ENCODE results near the gene RASSF1. TPM values are rescaled to one million over a fixed set of nuclear protein-coding genes. Genes with fewer than 3 reads are reported as not detected.
A peak's percentile ranks its signal among the peaks of the same experiment; 100 is the strongest.

Gene RASSF1
- total RNA-seq, 1 donor from 2014 or later: 27.5 TPM

DNA sequence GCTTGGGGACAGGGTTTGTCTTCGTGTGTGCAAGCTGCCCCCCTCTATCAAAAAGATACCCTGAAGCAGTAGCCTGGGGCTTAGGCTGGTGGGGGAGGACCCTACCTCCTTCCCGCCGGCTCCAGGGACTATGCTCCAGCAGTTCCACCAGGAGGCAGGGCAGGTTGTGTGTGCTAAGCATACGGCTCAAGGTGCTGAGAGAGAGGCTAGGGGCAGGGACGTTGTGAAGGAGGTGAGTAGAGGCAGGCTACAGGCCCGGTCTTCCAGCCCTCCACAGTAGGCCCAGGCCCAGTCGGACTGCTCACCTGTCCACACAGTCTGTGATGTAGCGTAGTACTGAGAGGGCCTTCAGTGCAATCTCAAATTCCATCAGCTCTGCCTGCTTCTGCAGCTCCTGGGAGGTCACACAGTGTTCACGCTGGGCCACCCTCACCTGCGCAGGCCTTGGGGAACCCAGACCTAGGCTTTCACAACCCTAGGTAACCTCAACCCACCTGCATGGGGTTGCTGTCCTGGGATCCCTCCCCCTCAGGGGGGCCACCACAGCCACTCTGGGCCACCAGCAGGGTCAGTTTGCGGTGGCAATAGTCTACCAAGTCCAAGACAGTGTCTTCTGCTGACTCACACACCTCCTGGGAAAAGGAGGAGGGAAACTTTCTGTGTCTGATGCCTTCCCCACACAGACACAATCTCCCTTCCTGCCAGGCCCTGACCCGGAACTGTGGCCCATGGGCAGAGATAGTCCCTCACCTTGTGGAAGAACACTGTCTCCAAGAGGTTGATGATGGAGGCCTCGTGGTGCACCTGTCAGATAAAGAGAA lies 2.4 kb upstream of the RASSF1 start:
- DNase-seq (ENCODE audit: low spot score): no peak

DNA sequence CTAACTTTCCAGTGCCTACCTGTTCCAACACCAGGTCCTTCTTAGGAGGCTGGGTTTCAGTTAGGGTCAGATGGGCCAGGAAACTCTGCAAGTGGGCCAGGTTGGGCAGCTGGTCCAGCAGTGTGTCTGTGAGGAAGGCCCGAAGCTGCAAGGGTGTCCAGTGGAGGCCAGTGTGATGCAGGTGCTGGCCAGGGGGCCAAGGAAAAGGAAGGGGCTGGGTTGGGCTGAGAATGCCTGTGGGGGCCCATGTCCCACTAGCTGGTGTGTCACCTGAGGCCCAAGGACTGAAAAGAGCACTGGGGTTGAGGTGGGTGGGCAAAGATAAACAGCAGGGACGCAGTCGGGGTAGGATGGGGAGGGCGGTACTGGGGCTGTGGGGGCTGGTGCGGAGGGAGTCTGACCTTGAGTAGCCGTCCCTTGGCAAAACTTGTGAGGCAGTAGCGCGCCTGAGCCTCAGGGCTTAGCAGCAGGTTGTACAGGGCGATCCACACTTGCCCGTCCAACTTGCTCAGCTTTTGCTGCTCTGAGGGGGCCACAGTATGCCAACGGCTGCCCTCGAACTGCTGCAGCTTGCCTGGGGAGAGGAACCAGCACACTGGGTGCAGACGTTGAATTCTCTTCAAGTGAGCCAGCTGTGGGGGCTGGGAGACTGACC lies 1.5 kb upstream of the RASSF1 start:
- no peak for DNase-seq (ENCODE audit: low spot score)

DNA sequence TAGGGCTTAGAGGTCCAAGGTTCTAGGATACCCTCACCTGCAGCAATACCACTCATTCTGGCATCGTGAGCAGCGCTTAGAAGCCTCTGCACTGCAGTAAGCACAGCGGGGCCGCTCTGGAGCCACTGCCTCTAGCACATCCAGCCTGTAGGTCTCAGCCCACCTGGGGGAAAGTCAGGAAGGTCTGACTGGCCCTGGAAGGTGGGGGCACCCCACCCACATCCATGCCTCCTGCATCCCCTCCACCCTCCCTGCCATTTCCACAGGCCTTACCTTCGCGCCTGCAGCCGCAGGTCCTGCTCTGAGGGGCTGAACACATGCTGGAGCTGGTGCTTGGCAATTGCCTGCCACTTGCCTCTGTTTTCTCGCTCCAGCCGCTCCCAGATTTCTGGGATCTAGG lies 901 bp upstream of the RASSF1 start:
- no peak for DNase-seq (ENCODE audit: low spot score)

DNA sequence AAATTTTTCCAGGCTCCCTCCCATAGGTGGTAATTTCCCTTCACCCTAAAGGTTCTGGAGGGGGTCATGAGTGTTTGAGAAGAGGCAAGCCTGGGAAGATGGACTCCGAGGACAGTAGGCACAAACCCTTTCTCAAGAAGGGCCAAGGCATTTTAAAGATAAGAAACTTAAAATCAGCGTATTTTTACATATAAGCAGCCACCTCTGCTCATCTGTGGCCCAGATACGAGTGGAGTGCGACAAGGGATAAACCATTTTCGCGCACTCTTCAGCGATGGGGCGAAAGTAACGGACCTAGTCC lies 539 bp downstream of the RASSF1 start:
- DNase-seq (ENCODE audit: low spot score): no peak

DNA sequence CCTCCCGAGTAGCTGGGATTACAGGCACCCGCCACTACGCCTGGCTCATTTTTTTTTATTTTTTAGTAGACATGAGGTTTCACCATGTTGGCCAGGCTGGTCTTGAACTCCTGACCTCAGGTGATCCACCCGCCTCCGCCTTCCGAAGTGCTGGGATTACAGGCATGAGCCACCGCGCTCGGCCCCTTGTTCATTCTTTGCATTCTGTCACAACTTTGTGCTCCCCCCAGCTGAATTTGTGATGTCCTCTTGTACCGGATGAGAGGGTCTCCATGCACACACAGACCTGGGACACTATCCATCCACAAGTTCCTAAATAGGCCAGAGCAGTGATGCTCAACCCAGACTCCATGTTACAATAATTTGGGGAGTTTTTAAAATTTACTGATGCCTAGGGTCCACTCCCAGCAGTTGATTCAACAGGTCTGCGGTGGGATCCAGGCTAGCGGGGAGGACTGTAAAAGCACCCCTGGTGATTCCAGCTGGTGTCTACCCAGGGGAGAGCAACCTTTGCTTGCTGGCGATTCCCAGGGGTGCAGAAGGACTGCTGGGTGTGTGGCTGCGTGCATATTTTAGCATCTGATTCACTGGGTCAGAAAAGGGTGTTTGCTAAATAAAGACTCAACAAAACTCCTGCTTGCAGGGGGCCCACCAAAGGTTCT lies 1.0 kb downstream of the RASSF1 start:
- no peak for DNase-seq (ENCODE audit: low spot score)

DNA sequence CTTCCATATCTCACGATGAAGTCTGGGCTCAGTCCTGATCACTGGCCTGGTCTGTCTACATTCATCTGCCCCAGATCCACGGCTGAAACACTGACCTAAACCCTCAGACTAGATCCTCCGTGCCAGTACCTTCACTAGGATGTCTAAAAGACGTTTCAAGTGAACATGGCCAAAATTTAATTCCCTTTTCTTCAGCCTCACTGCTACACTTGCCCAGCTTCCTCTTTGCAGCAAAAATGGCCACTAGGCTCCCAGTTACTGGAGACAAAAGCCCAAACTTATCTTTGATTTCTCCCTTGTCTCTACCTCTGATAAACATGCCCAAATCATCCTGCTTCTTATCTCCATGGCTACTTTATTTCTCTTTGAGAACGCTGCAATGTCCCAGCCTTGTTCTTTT lies 1.7 kb downstream of the RASSF1 start:
- no peak for DNase-seq (ENCODE audit: low spot score)

DNA sequence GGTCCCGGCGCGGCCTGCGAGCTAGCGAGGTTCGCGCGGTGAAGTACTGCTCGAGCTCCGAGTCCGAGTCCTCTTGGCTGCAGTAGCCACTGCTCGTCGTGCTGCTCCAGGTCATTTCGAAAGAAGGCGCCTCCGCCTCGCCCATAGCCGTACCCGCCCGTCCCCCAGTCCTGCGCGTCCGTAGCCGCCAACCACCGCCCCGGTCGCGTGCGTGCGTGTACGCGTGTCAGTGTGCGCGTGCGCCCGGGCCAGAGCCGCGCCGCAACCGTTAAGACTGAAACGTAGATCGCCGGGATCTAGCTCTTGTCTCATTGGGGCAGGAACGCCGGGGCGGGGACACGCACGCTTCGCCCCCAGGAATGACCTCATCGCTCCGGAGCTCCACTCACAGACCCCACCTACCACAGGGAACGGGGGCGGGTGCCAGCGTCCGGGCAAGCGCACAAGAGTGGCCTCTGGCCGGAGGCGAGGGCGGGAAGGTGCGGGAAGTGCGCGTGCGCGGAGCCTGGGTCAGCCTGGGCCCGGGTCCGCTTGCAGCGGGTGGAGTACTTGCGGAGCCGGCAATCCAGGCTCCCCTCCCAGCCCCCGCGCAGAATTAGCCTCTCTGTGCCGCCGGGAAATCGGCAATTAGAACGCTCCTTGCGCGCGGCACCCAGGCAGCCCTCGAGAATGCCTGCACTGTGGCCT lies 3.3 kb downstream of the RASSF1 start:
- peak; percentile 99 for DNase-seq (ENCODE audit: low spot score)

DNA sequence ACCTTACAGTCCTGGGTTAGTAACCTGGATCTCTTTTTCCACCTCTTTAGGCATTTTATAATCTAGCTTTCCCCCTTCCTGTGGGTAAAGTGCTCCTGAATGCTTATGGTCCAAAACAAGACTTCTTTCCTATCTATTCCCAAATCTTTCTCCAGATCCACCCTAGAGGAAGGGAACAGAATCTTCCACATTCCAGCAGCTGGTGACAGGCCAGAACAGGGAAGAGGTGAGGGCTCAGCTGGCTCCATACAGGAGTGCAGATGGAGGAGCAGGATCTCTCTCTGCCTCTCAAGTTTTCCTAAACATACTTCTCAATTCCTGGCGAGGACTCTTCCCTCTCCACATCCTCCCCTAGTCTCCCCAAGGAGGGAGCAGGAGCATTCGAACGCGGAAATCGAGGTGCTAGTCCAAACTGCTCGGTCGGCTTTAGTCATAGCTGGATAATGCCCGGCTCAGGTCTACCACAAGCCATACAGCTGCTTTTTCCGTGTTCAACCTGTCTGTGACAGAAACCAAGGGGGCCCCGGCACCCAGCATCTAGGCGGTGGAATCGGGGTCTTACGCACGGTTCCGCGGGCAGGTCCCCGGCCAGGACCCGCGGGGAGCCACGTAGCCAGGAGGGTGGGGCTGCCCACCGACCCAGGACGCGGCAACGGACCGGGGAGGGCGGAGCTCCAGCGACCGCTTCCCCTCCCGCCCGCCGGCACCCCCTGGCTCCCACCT lies 4.0 kb downstream of the RASSF1 start:
- DNase-seq (ENCODE audit: low spot score): no peak

DNA sequence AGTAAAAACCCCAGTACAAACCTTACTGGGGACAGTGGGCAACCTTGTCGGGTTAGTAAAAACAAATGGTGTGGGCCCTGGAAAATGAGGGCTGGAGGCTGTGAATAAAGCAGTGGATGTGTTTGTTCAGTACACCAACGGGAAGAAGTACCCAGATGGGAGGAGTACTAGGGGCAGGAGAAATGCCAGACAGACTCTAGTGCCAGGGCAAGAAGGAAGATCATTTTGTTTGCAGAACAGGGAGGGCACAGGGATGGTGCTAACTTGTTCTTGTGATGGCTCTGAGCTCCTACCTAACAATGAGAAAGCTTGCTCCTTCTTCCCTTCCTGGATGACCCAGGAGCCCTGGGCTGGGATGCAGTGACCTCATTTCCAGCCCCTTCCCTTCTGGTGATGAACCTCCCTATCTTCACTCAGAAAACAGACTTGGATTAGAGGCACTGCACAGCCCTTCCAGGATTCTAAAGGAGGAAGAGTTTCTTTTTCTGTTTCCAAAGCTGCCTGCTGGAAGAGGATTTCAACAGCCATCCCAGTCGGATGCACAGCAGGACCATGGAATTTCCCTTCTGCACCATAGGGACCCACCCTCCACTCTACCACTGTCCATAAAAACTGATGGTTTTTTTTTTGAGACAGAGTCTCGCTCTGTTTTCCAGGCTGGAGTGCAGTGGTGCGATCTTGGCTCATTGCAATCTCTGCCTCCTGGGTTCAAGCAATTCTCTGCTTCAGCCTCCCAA lies 6.1 kb downstream of the RASSF1 start:
- no peak for DNase-seq (ENCODE audit: low spot score)

GRCh38 chr3:50333744-50334328 lies 6.8 kb downstream of the RASSF1 start:
- DNase-seq (ENCODE audit: low spot score): no peak

DNA sequence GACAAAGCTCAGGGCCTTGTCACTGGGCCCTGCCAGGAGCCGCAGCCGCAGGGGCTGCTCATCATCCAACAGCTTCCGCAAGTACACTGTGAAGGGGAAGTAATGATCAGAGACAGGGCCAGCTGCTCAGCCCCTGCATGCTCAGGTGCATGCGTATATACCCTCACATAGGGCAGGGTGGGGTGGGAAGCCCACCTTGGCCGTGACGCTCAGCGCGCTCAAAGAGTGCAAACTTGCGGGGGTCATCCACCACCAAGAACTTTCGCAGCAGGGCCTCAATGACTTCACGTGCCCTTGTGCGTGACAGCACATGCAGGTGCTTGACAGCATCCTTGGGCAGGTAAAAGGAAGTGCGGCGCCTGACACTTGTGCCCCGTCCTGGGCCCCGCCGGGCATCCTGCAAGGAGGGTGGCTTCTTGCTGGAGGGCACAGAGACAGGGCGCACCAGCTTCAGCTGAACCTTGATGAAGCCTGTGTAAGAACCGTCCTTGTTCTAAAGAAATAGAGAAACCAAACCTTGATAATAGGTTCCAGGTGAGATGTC lies 9.2 kb downstream of the RASSF1 start:
- DNase-seq (ENCODE audit: low spot score): no peak

GRCh38 chr3:50330330-50330729 lies 10.3 kb downstream of the RASSF1 start:
- DNase-seq (ENCODE audit: low spot score): no peak

GRCh38 chr3:50327943-50328691 lies 12.5 kb downstream of the RASSF1 start, which contains the start of gene TUSC2:
Gene TUSC2, minus strand, starts transcription at chr3:50328223. Its CDS starts 124 bp downstream, at chr3:50328099.
- peak; percentile 98 for DNase-seq (ENCODE audit: low spot score)

GRCh38 chr3:50327129-50327528 lies 13.5 kb downstream of the RASSF1 start:
- DNase-seq (ENCODE audit: low spot score): no peak

DNA sequence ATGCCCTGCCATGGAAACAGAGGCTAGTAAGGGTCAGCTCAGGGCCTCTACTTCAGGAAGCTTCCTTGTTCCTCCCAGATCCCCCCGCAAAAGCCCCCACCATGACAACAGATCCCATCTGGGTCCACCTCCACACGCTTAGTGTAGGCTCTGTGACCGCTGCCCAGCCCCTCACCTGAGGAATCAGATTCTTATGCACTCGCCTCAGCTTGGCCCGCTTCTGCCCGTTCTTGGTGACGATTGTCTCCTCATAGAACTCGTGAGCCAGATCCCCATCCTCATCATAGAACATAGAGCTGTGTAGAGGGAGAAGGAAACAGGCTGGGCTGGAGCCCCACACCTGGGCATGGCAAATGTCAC lies 14.5 kb downstream of the RASSF1 start:
- DNase-seq (ENCODE audit: low spot score): no peak

GRCh38 chr3:50325497-50326181 lies 15.0 kb downstream of the RASSF1 start:
- DNase-seq (ENCODE audit: low spot score): no peak

- no peak for DNase-seq (ENCODE audit: low spot score)
Observed at GRCh38 chr3:50325113-50325480, 15.5 kb downstream of the RASSF1 start.

DNA sequence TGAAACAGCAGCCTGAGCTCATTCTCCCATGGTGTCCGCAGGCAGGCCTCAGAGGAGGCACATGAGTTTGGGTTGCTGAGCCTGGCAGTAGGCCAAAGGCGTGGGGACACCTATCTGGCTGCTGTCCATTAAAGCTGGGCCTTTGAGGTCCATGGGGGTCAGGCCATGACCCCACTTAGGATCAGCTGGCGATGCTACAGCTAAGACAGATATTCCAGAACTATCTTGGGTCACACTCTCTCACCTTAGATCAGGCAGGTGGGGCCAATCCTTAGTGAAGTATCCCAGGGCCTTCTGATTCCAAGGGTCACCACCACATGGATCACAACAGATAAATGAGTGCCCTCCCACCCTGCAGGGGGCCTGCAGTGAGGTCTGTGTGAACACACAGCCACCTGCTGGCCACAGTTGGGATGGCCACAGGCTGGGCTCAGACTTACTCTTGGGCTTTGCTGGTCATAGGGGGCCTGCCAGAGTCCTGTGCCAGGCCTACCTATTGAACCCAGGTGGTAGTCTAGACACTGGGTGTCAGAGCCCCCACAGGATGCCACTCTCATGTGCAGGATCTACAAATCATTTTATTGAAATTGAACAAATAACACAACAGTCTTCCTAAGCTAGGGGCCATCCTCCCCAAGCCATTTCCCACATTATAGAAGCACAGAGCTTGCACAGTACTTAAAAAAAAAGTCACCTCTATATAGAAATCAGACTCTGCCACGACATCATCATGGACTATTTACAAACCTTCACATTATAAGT lies 16.1 kb downstream of the RASSF1 start:
- no peak for DNase-seq (ENCODE audit: low spot score)

Measured in mucosa of gallbladder (tissue), 1 donor.